ENCODE measurements around the gene CDK5R2.

GRCh38 chr2:218952160-218952559, 7.3 kb upstream of the CDK5R2 start:
- TF ChIP-seq POLR2AphosphoS5 (IDR thresholded peaks at IDR 0.05; ENCODE audit: low read depth) (no peak), CTCF (IDR thresholded peaks at IDR 0.05; ENCODE audit: insufficient read depth, low read length) (no peak), REST (IDR thresholded peaks at IDR 0.05; ENCODE audit: insufficient replicate concordance, low read depth) (no peak)
